GM18499 (cell line): ENCODE data around the gene ACAD11.
"Not testable (repeated sequence)": the region's sequence is repeated elsewhere in the genome, so short reads cannot be mapped to it uniquely, and the experiment has no call there.

Experiments
- ATAC-seq: cut with Tn5 transposase; IDR thresholded peaks from one replicate; pipeline ENCODE4 v1.9.1; 2021; ENCODE audit warnings: moderate number of reproducible peaks; ENCODE audit not compliant: insufficient read depth, unreplicated experiment

The ACAD11 gene

DNA sequence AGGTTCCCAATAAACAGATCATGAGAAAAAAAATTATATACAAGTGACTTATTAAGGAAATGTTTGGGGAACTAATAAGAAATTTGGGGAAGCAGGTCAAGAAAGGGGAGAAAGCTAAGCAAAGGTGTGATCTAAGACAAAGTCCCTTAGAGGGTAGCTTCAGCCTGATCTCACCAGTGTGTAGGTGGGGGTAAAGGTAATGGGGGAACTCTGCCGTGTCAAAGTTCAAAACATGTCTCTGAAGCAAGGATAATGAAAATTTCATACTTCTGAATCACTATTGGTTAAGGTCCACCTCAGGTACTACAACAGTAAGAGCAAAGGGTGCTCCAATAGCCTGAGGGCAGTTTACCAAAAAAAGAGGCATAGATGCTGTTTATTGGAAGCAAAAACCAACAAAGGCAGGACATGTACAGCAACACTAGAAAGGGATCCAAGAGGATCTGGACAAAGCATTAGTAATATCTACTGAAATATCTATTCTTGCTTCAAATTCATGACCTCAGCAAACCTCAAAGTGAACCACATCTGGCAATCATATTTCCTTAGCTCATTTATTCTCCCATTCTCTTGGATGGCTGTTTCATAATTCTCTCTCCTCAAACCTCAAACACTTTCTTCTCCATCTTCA is 6.9 kb downstream of the ACAD11 start:
- ATAC-seq: no peak

DNA sequence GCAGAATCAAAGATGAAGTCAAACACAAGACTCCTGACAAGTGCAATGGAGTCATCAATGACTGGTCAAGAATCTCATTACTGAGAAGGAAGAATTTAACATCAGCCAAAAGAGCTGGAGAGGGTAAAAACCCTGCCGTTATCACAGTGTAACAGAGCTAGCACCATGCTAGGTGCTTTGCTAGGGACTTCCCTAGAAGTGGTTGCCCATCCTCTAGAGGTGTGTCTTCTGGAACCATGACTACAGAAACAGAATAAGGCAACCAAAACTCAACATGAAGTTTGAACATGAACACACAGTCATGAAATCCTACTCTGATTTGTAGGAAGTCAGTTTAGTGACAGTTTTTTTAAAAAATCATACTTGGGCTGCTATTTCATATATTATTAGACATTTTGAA is 9.5 kb downstream of the ACAD11 start:
- no peak for ATAC-seq

GRCh38 chr3:132645058-132645457 is 14.6 kb downstream of the ACAD11 start:
- no peak for ATAC-seq

- ATAC-seq: no peak
Observed at GRCh38 chr3:132643366-132643765, 16.2 kb downstream of the ACAD11 start.

- no peak for ATAC-seq
Observed at GRCh38 chr3:132642539-132642847, 17.1 kb downstream of the ACAD11 start.

GRCh38 chr3:132641837-132642538 is 17.6 kb downstream of the ACAD11 start:
- ATAC-seq: no peak

DNA sequence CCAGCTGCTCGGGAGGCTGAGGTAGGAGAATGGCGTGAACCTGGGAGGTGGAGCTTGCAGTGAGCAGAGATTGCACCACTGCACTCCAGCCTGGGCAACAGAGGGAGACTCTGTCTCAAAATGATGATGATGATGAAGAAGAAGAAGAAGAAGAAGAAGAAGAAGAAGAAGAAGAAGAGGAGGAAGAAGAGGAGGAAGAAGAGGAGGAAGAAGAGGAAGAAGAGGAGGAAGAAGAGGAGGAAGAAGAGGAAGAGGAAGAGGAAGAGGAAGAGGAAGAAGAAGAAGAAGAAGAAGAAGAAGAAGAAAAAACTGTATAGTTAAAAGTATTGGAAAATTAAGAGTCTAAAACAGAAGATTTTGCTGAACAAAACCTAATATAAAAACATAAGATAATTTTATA is 18.2 kb downstream of the ACAD11 start:
- not testable (repeated sequence) for ATAC-seq

DNA sequence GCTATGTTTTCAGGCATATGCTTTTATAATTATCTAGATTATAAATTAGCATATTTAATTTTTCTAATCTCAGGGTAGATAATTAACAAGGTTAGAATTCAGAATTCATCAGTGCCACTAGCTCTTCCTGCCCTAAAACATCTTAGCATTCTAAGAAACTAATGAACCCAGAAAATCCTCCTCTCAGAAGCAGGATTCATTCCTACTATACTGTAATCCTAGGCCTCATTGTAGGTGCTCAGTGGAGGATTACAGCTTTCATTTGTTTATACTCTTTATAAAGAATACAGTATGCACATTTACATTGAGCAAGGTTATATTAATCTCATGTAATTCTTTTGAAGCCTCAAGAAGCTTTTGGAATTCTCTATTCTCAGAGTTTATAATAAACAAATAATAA is 20.9 kb downstream of the ACAD11 start:
- no peak for ATAC-seq

DNA sequence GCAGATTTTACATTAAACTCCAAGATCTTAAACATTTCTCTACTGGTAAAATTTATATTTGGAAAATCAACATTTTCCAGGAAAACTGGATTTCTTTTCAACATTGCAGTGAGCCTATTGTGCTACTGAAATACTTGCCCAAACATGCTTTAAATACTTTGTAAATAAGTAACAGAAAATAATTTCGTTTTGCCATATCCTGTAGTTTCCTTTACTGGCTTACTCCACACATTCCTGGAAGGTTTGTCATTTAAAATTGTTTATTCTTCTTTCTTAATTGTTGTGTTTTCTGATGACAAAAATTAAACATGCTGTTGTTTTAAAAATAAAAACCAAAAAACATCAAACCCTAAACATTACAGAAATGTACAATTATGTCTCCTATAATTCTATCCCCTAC is 22.0 kb downstream of the ACAD11 start:
- no peak for ATAC-seq

GRCh38 chr3:132635052-132635451 is 24.6 kb downstream of the ACAD11 start:
- no peak for ATAC-seq

- no peak for ATAC-seq
Observed at GRCh38 chr3:132630612-132631011, 29.0 kb downstream of the ACAD11 start.

GRCh38 chr3:132629928-132630327 is 29.7 kb downstream of the ACAD11 start:
- no peak for ATAC-seq

DNA sequence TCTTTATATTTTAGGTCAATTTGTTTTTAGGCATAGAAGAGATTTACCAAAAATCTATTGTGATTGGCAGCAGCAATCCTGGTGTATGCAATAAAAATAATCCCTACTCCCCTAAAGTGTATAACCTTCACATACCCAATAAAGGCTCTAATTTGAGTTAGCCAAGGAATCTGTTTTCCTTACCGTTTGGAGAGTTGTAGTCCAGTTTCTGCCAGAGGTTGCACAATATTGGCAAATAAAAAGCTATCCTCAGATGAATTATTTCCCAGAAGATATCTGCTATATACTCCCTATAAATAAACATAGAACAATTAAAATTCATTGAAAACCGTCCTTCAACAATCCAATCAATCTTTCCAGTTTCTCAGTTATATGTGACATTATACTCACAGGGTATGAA is 31.5 kb downstream of the ACAD11 start:
- no peak for ATAC-seq

DNA sequence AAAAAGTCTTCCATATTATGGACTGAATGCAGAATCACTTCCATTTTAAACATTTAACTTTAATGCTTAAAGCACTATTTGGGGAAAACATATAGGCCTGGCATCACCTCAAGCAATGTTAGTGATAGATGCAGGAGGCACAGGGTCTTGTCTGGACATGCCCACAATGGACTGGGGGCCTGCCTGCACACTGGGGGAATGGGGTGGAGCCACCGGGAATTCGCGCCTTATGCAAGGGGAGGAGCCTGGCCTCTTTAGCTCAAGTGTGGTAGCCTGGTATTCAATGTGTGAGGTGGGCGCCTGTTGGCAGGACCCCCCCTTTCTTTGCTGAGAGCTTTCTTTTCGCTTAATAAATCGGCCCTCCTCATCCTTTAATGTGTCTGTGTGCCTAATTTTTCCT is 32.7 kb downstream of the ACAD11 start:
- ATAC-seq: no peak

DNA sequence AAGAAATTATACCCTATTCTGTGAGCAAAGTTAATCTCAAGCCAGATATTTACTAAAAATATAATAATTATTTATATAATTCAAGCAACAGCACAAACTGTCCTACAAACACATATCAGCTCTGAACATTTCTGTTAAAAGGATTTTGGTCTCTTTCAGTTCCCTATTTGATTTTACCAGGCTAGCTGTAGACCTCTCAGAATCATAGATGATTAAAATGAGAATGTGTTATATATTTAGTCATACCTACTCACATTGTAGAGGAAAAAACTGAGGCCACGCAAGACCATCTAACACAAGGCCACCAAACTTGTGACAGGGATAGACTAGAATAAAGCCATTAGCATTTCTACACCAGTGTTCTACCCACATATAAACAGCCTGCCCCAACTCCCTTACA is 34.0 kb downstream of the ACAD11 start:
- peak; percentile 76 for ATAC-seq

DNA sequence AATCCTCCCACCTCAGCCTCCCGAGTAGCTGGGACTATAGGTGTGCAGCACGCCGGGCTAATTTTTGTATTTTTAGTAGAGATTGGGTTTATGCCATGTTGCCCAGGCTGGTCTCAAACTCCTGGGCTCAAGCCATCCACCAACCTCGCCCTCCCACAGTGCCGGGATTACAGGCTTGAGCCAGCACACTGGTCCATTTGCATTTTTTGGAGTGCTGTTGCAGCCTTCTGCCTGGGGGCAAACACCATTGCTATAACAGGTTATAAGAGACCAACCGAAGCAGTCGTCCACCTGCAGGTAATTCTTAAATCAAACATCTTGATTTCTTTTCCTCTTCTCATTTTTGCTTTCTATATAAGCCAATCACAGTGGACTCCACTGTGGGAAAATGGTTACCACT is 34.8 kb downstream of the ACAD11 start:
- ATAC-seq: no peak

DNA sequence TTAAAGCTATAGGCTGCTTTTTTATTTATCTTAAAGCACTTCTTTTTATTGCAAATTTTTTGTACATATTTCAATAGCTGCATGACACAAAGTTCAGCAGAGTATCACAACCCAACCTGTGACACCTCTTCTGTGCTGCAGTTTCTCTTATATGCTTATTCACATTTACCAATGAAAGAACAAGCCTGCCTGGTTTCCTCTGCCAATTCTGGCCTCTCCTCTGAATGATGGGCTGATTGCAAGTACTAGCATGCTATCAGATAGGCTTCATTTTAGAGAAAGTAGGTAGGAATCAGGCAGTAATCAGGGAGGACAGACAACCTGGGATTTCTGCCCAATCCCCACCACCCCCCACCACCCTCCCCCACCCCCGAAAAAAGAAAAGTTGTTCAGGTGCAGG is 36.0 kb downstream of the ACAD11 start:
- no peak for ATAC-seq

GRCh38 chr3:132622761-132623160 is 36.8 kb downstream of the ACAD11 start:
- ATAC-seq: no peak

DNA sequence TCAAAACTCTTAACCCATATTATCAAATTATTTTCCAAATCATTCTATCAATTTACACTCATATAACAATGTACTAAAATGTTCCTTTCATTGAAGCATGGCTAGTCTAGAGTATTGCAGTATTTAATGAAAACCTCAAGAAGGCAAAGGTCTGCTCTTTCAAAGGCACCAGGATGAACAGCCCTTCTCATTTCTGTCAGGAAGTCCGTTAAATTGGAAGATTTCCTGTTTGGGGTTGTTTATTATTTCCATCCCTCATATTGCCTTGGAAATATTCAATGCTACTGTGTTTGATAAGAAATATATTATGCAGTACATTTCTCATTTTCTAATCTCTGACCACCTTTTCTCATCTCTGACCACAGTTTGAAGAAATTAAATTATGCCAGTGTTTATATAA is 37.5 kb downstream of the ACAD11 start:
- no peak for ATAC-seq

DNA sequence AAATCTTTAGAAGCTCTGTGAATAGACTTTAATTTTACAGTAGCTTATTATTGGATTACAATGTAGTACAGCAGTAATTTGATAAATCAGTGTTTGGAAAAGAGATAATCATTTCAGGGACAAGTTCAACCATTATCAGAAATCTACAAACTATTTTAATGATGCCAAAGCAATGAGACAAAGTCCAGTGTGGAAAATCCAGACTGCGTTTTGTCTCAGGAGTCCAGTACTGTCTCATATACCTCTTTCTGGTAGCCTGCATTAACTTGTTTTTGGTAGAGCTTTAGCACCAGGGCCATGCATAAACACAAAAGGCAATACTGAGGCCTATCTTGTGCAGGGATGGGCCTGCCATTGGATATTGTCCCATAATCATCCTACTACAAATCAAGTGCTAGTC is 42.8 kb downstream of the ACAD11 start:
- no peak for ATAC-seq

DNA sequence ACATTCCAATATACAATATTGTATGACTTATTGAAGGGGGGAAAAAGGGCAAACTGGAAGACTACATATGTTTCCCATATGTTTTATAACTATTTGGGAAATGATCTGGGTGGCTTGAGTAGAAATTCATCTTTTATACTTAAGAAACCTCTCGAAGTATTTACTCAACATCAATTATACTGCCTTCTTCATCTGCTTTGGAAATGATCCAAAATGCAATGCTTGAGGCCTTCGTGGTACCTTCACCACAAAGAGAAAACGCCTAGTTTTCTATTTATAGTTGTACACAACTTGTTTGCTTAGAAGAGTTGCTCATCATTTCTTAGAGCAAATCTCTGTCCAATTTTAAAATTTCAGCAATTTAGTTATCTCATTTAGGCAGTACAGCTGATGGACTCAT is 43.7 kb downstream of the ACAD11 start:
- no peak for ATAC-seq

GRCh38 chr3:132615301-132615700 is 44.3 kb downstream of the ACAD11 start:
- ATAC-seq: not testable (repeated sequence)
